Skeletal muscle cell (primary cell): ENCODE results near the gene OCA2.
"Not testable (repeated sequence)": the region's sequence is repeated elsewhere in the genome, so short reads cannot be mapped to it uniquely, and the experiment has no call there.

Source experiments
- DNase-seq: peaks from one replicate; pipeline ENCODE4 v3.0.0-alpha.2; 2010; ENCODE audit warnings: low read depth
- H3K4me3 ChIP-seq: 2 replicates; pipeline ENCODE4 v1.5.1; 2011; ENCODE audit warnings: low read depth, mild to moderate bottlenecking, control low read depth, low read length, moderate library complexity

OCA2 gene

DNA sequence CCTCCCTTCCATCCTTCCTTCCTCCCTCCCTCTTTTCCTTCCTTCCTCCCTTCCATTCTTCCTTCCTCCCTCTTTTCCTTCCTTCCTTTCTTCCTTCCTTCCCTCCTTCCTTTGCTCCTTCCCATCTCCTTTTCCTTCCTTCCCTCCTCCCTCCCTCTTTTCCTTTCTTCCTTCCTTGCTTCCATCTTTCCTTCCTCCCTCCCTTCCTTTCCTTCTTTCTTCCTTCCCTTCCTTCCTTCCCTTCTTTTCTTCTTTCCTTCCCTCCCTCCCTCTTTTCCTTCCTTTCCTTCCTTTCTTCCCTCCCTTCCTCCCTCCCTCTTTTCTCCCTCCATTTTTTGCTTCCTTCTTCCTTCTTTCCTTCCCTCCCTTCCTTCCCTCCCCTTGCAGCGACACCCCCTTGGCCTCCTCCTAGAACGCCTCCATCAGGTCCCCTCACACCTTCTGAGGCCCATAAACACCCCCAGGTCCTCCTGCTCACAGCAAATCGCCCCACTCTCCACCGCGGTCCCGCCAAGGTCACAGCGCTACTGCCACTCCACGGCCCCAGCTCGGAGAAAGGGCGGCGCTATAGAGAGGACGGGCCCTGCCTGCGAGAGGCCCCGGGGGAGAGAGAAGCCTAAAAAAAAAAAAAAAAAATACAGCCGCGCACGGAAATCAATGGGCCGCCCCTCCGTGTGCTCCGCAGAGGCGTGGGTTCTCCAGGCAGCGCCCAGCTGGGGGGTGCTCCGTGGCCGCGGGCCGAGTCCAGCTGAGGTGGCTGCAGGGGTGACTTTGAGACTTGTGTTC is 328.2 kb downstream of the OCA2 start:
- no peak overlapping the region for H3K4me3 ChIP-seq
- DNase-seq: no peak

DNA sequence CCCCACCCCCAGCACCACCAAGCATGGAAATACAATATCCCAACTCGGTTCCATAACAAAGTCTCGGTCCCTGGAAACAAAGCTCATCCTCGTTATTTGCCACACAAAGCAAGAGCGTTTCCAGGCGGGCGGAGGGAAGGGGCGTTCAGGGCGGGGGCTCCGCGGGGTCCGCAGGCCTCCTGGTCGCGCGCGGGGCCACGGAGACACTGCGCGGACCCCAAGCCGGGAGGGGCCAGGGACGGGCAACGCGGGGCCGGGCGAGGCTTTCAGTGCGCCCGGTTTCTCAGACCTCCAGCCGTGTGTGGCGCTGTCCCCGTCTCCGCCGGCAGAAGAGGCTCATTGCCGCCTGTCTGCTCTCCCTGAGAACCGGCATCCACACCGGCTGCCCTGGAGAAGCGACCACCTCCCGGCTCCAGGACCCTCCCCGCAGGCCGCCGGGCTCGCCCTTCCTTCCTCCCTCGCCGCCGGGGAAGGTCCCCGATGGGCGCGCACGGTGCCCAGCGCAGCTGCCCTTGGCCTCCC is 329.0 kb downstream of the OCA2 start:
- DNase-seq: no peak
- H3K4me3 ChIP-seq: no peak overlapping the region

DNA sequence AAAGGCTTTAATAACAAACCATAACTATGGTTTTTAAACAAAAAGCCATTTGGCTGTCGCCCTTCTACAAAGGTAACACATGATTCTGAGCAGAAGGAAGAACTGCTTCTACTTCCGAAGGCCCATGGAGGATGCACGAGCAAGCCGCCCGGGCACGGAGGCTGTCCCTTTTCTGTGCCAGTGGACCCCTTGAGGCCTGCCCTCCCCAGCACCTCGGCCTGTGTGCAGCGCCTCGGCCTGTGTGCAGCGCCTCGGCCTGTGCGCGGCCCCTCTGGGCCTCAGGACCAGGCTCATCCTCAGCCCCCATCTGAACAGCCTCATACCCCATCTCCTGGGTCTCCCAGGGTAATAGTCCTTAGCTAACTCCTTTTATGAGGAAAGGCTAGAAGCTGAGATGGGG is 329.5 kb downstream of the OCA2 start:
- DNase-seq: no peak
- H3K4me3 ChIP-seq: no peak overlapping the region

DNA sequence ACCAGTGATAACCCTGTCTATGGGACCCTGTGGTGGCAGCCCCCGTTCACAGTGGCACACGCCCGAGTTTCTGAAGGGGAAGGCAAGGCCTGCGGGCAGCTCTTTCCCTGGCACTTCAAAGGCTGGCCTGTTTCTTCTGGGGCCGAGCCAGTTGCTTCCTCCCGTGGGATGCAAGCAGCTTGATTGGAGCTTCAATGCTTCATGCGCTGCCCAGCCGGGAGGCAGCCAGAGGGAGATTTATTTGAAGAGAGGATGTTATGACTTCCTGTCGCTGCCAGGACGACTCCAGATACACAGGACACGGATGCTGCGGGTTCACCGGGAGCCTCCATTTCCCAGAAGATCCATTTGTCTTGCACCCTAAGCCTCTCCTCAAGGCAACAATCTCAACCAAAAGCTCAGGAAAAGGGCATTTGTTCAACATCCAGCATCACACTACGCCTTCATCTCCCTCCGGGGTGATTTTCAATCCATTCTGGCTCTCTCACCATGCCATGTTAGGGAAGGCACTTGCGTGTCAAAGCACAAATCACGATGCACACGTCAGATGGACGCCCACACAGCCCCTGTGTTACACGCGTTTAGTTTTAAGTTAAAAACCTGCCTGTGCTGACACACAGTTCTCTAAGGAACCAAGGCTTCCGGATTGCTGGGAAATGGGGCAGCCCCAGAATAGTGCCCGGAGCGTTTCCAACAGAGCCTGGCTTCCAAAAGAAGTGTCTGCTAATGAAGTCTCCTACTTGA is 330.2 kb downstream of the OCA2 start:
- H3K4me3 ChIP-seq: no peak overlapping the region
- DNase-seq: no peak

DNA sequence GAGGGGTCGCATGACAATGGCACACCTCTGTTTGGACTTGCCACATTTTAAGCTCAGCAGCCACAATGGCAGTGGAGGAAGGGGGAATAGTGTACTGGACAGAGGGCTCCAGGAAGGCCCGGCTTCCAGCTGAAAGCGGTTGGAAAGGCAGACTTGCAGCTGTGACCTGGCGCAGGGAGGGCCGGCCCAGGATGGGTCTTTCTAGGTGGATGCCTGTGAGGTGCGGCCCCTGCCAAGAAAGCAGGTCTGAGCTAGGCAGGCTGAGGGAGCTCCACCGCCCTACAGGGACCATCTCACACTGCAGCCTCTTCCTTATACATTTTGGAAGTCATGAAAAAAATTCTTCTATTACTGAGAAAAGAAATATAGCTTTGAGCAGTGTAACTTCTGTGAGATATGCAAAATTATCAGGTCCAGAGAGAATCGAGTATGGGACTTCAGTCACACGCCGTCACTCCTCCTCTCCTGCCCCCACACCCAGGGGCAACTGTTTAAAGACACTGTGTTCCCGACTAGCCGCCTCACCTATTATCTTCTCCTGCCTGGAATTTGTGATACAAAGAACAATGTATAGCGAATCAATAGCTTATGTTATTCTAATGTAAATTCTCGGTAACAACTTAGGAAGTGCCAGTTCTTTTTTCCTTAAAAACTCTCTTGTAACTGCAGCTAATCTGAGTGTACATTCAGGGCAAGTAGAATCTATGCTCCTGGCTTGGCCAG is 331.0 kb downstream of the OCA2 start:
- DNase-seq: no peak

DNA sequence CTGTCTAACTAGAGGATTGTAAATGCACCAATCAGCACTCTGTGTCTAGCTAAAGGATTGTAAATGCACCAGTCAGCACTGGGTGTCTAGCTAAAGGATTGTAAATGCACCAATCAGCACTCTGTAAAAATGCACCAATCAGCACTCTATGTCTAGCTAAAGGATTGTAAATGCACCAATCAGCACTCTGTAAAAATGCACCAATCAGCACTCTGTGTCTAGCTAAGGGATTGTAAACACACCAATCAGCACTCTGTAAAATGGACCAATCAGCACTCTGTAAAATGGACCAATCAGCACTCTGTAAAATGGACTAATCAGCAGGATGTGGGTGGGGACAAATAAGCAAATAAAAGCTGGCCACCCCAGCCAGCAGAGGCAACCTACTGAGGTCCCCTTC is 331.7 kb downstream of the OCA2 start:
- not testable (repeated sequence) for DNase-seq, H3K4me3 ChIP-seq

More for the DNA sequence above, 331.0 kb downstream of the OCA2 start:
- no peak overlapping the region for H3K4me3 ChIP-seq

DNA sequence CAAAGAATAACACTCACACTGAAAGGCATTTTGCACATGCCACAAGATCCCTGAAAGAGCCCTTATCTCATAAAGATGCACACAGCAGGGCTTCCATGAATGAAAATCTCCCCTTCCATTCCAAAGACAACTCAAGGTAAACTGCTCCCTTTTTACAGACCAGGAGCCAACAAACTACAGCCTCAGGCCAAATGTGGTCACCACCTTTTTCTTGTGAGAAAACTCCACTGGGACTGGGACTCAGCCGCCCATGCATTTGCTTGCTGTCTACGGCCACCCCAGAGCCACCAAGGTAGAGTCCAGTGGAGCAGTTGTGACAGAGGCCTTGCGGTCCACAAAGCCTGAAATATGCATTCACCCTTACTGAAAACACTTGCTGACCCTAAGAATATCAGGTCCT is 334.8 kb downstream of the OCA2 start:
- no peak for DNase-seq

DNA sequence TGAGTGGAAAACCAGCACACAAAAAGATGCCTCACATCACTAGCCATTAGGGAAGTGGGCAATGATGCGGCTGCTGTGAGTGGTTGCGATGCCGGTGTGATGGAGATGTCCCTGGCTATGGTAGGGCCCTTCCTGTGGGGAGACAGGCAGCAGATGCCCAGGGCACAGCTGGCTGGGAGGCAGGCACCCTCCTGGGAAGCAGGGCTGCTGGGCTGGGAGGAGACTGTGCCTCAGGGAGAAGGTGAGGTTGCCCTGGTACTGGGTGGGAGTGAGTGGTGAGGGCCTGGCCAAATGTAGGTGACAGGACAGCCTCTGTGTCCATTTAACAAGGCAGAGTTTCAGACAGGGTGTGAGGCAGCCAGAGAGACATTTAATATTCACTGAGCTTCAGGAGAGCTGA is 335.6 kb downstream of the OCA2 start:
- no peak overlapping the region for H3K4me3 ChIP-seq
- DNase-seq: no peak

More for the DNA sequence above, 334.8 kb downstream of the OCA2 start:
- H3K4me3 ChIP-seq: no peak overlapping the region

DNA sequence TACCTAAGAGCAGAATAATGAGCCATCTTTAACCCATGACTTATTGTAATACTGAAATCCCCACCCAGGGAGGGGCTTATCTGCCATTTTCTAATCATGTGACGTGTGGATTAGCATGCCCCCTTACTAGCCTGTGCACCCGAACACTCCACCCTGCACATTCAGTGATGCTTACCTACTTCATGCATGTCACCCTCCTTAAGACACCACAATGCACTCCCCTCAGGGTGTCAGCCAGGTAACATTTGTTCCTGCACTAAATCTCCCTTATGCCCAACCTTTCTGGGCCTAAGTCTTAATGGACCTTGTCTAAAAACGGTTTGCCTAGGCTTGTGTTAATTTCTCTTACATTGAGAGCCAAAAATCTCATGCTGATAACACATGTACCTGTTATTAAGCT is 336.6 kb downstream of the OCA2 start:
- no peak for DNase-seq
- no peak overlapping the region for H3K4me3 ChIP-seq

DNA sequence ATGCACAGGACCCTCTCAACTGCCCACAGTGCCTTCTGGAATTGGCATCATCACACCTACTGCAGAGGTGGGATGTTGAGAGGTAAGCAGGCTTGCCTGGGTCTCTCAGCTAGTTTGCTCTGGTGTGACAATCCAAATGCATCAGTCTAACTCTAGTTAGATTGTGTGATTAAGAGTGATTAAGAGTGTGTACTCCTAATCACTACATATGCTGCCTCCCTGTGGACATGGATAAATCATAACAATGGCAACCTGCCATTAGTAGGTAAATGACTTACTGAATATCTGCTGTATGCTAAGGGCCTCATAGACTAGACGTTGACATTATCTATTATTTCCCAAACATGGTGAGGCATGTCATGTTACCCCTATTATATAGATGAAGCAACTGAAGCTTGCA is 342.1 kb downstream of the OCA2 start:
- H3K4me3 ChIP-seq: no peak overlapping the region
- DNase-seq: no peak

DNA sequence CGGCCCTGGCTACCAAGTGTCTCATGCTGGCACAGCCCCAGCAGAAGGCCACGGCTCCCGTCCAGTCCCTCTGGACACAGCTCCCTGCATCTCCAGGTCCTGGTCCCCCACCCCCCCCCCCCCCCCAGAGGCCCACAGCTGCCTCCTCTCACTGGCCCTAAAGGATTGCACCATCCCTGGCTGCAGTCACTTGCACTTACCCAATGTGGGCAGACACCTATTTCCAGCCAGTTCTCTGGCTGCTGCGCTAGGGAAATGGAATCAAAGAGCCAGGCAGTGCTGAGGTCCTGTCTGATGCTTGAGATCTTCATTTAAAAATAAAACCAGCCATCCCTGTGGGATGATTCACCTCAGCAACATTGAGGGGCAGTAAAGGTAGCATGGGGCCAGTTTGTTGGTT is 346.4 kb downstream of the OCA2 start:
- no peak overlapping the region for H3K4me3 ChIP-seq
- no peak for DNase-seq

DNA sequence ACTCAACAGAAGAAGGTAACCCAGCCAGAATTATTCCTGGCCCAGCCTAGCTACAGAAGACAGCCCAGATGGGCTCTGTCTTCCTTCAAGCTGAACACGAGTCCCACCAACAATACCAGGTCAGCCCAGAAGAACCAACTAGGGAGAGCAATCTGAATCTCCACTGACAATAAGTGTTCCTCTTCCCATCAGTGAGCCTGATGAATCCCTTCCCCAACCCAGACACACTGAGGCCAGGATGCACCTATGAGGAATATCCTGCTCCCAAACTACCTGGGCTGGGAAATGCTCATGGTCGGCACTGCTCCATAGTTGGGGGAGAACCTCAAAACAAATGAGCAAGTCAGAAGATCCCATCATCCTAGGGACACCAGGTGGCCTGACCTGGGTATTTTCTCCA is 351.1 kb downstream of the OCA2 start:
- no peak for DNase-seq

DNA sequence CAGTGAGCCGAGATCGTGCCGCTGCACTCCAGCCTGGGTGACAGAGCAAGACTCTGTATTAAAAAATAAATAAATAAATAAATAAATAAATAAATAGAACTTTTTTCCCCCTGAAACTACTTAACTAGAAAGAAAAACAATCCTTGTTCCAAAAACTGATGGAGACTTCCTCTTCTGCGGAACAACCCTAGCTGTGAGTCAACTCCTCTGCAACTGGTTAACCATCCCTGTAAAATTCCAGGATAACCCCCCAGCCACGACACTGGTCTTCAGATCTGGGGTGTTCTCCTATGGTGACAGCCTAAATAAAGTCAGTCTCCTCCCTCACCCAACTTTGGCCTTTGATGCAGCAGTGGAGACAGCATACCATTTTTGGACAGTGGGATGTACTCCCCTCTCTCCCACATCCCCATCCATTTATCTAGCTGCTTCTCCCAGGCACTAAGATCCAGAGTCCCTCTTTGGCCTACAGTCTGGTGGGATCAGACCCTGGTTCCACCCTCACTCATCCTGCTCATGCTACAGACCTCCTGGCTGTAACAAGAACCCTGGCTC is 352.6 kb downstream of the OCA2 start:
- DNase-seq: no peak
- no peak overlapping the region for H3K4me3 ChIP-seq

More for the DNA sequence above, 351.1 kb downstream of the OCA2 start:
- H3K4me3 ChIP-seq: no peak overlapping the region

DNA sequence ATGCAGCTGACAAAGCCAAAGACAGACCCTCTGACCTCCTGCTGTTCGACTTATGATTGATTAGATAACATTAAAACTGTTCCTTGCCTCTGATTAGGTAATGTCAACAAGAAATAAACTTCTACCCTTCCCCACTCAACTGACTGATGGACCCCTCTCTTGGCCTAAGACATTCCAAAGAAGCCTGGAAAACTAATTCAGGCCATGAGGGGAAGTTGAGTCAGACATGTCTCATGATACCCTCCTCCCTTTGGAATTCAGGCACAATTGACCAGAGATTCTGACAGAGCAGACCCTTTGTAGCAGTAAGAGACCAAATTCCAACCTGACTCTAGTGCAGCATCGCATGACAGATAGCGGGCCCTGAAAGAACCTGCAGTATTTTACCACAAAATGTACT is 354.5 kb downstream of the OCA2 start:
- no peak for DNase-seq
- H3K4me3 ChIP-seq: no peak overlapping the region

DNA sequence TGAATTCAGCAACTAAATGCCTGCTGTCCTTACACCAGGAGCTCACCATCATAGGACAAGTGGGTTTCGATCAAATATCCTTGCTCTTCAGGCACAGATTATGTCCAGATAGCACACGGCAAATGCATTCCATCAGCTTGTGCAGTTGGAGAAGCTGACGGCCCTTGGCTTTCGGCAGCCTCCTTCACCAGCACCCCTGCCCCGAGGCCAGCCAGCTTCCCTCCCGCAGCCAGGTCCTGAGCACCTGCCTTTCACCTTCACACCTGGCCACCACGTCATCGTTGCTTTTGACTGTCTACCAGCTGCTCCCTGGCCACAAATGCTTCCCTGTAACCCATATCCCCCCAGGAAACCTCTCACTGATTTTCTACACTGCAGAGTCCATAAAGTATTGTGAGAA is 355.5 kb downstream of the OCA2 start:
- no peak overlapping the region for H3K4me3 ChIP-seq
- DNase-seq: no peak

DNA sequence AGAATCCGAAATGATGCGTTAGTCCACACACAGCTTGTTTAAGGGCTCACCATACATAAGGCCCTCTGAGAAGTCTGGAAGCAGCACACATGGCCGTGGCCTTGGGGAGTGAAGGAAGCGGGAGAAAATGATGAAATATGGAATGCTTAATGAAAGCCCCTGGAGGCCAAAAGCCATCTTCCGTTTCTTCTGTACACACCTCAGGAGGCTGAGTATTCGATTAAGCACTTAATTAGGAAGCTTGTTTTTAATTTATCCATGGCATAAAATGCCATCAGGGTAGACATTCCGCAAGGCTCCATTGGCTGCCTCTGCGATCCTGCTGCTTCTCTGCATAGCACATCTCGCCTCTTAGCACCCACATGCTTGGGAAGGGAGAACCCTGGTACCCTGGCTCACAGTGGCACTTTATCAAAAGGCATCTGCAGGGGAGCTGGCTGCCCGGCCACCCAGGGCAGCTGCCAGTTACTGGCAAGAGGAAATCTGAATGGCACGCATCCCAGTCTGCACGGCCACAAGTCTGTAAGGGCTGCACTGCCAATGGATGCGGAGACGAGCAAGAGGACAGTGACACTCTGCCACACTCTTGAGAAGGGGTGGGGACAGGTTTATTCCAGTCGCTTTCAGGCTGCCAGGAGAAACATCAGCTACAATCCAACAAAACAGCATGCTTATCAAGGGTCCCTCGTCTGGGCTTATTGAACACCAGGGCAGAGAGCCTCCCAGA is 356.2 kb downstream of the OCA2 start:
- no peak for DNase-seq
- H3K4me3 ChIP-seq: no peak overlapping the region

DNA sequence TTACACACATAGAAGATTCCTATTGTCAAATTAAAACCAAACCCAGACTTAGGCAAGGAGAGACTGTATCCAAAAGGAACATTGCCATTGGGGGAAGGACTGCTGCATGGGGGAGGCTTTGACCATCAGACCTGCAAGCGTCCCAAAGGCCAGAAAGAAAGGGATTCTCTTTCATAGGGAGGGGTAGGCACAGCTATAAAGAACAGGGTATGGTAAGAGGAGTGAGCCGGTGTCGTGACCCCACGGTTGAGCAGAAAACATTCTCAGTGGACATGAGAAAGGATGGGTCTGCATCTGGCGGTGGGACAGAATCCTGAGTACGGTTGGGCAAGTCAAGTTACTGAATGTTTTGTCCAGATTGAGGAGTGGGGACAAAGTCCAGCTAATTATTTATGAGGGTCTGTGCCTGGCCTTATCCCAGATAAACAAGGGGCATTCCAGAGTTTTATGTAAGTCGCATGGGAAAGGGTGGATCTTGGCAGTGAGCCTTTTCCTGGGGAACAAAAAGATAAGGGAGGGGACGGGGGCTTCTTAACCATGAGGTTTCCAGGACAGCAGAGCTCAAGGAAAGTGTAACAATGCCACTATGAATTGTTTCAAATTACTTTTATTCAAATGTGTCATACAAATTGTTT is 357.8 kb downstream of the OCA2 start:
- no peak for DNase-seq
- H3K4me3 ChIP-seq: no peak overlapping the region

DNA sequence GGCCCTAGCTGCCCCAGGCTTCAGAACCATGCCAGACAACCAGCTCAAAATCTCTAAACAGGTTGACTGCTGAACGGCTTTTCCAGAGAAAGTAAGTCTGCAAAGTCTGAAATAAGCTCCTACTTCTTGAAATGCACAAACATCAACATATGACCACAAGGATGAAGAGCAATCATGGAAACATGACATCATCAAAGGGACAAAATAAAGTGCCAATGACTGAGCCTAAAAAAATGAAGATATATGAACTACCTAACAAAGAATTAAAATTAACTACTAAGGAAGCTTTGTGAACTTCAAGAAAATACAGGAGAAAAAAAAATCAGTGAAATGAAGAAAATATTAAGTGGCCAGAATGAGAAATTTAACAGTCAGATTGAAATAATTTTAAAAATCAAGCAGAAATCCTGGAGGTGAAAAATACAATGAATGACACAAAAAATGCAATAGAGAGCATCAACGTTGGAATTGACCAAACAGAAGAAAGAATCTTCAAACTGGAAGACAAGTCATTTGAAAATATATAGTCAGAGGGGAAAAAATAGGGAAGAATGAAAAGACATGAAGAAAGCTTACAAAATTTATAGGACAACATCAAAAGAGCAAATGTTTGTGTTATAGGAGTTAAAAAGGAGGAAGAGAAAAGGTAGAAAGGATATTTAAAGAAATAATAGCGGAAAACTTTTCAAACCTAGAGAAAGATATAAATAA is 364.2 kb downstream of the OCA2 start:
- no peak for DNase-seq
- H3K4me3 ChIP-seq: no peak overlapping the region
